B cell (primary cell): ENCODE data around the gene HSFX2.

Experiments
- EZH2 ChIP-seq: IDR thresholded peaks from 2 replicates; pipeline ENCODE4 v1.6.1; 2012; ENCODE audit warnings: borderline replicate concordance, low read depth, mild to moderate bottlenecking, moderate library complexity, low read length; ENCODE audit not compliant: insufficient read depth, poor library complexity, severe bottlenecking
- TF ChIP-seq, protein P1 (sequence below): fragments of 200-600 bp; IDR thresholded peaks from one replicate; pipeline ENCODE4 v1.8.0; 2022; ENCODE audit warnings: antibody characterized with exemption, mild to moderate bottlenecking

- TF ChIP-seq, protein P1, sequence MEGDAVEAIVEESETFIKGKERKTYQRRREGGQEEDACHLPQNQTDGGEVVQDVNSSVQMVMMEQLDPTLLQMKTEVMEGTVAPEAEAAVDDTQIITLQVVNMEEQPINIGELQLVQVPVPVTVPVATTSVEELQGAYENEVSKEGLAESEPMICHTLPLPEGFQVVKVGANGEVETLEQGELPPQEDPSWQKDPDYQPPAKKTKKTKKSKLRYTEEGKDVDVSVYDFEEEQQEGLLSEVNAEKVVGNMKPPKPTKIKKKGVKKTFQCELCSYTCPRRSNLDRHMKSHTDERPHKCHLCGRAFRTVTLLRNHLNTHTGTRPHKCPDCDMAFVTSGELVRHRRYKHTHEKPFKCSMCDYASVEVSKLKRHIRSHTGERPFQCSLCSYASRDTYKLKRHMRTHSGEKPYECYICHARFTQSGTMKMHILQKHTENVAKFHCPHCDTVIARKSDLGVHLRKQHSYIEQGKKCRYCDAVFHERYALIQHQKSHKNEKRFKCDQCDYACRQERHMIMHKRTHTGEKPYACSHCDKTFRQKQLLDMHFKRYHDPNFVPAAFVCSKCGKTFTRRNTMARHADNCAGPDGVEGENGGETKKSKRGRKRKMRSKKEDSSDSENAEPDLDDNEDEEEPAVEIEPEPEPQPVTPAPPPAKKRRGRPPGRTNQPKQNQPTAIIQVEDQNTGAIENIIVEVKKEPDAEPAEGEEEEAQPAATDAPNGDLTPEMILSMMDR = no peak
- TF ChIP-seq EZH2 = no peak
Measured at GRCh38 chrX:149567621-149568417, 27.3 kb downstream of the HSFX2 start.
